Measurements from ENCODE around the gene NDC1.

DNA sequence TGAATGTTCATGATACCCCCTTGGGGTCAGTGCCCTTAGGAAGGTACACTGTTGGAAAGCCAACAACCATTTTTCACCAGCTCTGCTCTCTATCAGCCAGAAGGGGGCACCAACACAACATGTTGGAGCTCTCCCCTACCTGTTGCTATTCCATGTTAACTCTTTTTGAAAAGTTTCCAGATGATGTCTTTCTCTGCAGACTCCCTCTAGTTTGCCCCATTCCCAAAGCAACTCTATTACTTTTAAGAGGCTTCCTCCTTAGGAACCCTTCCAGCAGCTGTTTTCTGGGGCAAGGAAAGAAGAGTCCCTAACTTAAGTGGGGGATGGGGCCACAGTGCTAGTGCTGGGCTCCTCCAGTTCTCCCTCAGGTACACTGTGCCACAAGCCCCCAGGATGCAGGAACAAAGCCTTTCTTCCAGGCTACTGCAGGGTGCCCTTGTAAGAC, 22.9 kb upstream of the NDC1 start:
- TF ChIP-seq, protein P1, sequence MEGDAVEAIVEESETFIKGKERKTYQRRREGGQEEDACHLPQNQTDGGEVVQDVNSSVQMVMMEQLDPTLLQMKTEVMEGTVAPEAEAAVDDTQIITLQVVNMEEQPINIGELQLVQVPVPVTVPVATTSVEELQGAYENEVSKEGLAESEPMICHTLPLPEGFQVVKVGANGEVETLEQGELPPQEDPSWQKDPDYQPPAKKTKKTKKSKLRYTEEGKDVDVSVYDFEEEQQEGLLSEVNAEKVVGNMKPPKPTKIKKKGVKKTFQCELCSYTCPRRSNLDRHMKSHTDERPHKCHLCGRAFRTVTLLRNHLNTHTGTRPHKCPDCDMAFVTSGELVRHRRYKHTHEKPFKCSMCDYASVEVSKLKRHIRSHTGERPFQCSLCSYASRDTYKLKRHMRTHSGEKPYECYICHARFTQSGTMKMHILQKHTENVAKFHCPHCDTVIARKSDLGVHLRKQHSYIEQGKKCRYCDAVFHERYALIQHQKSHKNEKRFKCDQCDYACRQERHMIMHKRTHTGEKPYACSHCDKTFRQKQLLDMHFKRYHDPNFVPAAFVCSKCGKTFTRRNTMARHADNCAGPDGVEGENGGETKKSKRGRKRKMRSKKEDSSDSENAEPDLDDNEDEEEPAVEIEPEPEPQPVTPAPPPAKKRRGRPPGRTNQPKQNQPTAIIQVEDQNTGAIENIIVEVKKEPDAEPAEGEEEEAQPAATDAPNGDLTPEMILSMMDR (IDR thresholded peaks at IDR 0.05; ENCODE audit: low read length), result peak; percentile 85
- TF ChIP-seq EZH2 (optimal IDR thresholded peaks at IDR 0.05; ENCODE audit: low read depth, low read length), result no peak
